GM19238 (cell line): ENCODE measurements around the gene ERCC6.

Source experiments
- DNase-seq: peaks from one replicate; pipeline ENCODE4 v3.0.0; 2011; ENCODE audit warnings: low spot score; ENCODE audit not compliant: insufficient read length

Gene ERCC6

DNA sequence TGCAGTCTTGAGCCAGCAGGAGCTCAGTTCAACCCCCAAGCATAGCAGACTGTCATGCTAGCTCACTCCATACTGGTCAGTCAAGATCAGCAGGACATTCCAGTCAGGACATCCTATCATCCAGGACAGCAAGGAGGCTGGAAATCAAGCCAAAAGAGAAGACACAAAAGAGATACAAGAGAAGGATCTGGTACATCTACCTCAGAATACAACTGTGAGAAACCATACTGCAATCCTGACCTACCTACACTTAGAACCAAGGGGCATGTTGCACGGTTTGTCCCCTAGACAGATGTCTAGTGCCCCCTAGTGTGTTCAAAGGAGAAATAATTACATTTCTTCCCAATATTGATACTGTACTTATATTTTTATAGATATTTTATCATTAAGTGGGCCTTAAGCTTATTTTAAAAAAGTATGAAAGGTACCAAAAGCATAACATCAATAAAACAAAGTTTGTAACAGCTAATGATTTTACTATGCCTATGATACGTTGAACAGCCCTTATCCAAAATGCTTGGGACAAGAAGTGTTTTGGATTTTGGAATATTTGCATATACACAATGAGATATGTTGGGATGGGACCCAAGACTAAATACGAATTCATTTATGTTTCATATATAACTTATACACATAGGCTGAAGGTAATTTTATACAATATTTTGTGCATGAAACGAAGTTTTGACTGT is 26.7 kb downstream of the ERCC6 start:
- DNase-seq = peak; percentile 7

DNA sequence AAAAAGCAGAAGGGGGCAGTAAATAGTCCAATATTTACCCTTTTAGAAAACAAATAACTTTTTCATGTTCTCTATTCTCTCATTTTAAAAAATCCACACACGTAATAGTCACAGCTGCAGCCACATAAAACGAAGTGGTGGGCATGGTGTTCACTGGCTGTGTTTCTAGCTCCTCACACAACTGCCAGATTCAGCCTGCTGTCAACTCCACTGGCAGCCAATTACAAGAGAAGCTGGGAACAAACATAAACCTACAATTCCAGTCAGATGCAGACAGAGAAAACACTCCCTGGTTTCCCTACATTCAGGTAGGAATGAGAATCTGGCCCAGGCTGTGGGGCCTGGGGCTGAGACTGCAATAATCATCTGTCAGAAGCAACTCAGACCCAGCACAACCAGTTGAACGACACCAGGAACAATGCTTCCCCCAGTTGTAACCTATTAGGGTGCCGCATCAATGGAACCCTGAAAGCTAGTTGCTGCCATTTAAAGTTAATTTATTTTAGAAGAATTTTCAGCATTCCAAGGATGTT is 29.1 kb downstream of the ERCC6 start:
- no peak for DNase-seq

DNA sequence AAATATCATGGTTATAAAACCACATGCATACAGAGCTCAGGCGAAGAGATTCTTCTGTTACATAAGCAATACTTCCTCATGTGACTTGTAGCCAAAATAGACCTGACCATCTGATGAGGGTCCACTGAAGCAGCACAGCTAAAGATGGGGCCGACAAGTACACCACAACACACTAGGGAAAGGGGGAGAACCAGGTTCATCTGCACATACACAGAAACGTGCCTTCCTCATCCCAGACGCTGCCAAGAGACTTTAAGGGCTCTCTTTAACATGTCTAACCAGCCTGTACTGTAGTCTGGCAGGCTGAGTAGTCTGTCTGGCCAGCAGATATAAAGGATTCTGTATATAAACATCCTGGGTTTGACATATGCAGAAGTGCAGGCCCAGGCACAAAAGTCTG is 30.3 kb downstream of the ERCC6 start:
- no peak for DNase-seq

DNA sequence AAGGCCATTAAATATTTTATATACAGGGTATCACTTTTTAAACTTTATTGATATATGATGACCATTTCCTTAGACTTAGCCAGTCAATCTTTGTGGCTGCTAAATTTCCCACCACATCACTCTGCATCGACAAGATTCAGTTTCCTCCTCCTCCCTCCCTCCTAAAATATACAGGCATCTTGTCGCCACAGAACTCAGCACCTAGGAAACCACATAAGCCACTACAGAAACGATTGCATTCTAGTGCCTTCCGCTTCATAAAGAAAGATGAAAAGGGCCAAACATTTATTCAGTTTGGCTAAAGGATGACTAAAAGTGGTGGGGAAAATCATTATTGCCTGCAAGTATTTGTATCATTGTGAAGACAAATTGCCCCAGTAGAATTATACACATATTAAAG is 30.7 kb downstream of the ERCC6 start:
- DNase-seq = no peak

DNA sequence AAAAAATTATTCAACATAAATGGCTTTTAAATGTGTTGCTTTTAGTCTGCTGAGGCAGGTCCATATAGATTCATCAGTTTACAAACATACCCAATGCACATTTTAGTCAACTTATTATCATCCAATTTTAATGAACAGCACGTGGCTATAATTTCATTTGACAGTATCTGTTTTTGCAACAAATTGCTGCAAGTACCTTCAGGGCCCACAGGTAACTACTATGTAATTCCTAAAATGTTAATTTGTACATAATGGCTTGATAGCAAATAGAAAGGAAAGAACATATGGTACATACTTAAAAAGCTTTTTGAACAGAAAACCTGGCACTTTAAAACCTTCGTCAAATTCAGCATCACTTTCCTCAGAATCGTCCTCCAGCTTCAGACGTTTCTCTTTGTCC is 33.3 kb downstream of the ERCC6 start:
- no peak for DNase-seq

DNA sequence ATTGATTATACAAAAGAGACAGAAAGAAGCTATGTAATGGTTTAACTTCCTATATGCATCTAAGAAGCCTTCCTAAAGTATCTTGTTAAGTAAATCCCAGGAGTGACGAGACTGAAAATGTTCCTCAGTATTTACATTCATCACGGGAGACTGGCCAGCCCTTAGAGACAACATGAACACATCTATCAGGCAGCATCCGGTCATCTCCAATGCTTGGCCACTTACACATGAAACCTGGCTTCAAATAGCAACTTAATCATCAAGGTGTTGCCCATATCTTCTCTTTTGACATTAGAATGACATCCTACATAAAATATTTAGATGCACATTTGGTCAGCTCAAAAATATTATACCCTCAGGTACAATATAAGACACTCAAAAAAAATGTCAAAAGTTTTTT is 33.8 kb downstream of the ERCC6 start:
- DNase-seq = no peak

DNA sequence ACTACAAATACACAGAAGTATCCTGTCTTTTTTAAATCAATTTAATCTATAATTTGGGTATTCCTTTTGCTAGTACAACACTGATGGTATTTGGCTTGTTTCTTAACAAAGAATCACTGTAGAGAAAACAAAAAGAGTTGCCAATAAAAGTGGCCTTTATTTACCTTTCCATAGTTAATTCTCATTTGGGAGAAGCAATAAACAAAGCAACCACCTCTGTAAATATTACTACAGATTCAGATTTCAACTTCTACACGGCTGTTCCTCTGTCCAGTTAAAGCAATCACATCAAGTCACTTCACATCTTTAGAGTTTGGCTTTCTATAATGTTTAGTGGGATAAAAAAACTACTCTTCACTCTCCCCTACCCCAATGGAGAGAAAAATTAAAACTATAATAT is 34.4 kb downstream of the ERCC6 start:
- DNase-seq = no peak

DNA sequence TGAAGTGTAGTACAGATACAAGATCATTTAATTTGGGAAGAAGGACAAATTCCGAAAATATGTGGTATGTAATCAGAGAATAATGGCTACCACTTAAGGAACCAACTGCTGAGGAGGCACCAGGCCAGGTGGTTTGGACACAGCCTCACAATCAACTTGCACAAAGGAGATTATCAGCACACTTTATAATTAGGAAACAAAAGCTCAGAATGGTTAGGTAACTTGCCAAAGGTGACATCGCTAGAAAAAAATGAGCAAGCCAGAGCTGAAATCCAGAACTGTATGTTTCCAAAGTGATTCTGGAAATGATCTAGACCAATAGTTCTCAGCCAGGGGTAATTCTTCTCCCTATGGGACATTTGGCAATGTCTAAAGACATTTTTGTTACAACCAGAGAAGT is 36.6 kb downstream of the ERCC6 start:
- no peak for DNase-seq

DNA sequence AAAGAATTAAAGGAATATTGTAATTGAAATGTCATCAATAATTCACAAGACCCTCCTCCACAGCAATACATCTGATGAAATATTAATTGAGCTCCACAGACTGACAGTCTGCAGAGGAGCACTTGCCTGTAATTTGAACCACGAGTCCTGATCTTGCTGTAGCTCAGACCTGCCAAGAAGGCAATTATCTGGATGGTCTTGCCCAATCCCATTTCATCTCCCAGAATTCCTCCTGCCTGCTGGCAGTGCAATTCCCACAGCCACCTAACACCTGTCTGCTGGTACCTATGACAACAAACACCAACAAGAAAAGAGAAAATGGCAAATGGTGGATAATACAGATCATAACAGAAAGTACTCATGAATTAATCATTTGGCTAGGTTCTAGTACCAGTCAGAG is 38.5 kb downstream of the ERCC6 start:
- no peak for DNase-seq

DNA sequence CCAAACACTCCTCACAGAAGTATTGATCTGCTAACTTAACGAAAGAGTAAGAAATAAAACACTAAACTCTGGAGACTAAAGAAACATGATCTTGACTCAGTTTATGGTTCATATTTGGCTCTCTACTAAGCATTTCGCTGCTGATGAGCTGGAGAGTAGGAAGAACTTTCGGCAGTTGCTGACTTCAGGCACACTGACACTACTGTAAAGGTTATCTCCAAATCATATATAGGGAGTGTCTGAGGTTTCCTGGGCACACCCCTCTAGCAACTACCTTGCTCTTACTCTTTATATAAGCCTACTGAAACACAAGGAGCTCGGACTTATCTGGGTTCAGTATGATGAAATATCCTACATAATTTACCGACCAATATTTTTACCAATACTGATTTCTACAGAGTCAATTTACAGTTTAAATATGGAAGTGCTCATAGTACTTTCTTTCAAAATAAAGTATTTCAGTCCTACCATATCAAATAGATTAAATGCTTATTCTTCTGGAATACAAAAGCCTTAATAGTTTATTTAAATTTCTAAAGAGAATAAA is 39.5 kb downstream of the ERCC6 start:
- DNase-seq = no peak

DNA sequence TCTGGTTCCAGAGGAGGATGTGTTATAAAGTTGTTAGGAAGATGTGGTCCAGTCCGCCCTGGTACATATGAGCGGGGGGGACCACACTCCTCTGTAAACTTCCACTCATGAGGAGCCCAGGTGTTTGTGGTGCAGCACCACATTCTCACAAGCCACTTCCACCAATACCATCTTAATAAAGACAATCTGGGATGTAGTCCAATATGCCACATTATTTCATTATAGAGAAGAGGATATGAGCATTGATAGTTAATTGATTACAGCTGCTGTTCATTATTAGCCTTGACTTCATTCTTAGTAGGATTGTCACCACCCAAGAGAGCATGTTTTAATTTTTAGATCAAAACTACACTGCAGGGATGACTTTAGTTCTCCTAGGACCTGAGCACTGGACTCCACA is 40.5 kb downstream of the ERCC6 start:
- DNase-seq = no peak

DNA sequence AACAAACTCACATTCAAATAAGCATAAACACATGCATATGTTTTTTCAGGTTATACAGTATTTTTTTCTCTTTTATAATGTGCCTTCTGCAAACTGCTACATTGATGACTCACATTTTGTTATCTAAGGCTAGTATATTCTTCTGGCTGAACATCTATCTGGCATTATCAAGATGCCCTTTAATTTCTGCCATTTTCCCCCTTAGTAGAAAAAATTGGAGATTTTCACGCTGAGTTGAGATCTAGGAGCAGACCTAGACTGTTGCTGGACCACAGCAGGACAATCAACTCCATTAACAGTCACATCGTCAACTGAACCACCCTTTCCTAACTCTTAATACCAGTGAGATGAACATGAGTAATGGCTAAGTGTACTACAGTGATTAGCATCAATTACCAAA is 41.6 kb downstream of the ERCC6 start:
- DNase-seq = no peak

DNA sequence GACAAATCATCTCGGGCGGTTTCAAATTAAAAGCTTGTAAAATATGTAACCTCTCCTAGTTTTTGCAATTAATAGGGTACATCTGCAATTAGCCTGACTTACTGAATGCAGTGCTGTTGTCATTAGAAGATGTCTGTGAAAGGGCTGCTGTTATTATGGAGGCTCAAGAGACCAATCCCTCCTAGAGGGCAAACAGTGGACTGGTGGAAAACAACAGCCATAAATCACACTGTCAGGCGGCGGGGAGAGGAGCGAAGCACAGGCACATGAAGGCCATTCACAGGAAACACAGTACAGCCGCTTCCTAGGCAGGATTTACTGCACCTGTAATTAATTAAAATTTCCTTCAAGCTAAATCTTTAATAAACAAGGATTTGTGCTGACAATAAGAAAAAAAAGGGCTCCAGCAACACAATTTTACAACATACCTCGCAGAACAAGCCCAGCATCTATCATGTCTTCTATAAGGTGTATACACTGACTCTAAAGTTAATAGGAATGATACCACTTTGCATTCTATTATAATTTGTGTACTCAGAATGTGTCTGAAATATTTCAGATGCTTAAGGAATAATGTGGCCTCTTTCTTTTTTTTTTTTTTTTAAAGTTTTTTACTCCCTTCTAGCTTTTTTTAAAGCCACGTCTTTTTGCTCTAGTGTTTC is 50.7 kb downstream of the ERCC6 start:
- no peak for DNase-seq

DNA sequence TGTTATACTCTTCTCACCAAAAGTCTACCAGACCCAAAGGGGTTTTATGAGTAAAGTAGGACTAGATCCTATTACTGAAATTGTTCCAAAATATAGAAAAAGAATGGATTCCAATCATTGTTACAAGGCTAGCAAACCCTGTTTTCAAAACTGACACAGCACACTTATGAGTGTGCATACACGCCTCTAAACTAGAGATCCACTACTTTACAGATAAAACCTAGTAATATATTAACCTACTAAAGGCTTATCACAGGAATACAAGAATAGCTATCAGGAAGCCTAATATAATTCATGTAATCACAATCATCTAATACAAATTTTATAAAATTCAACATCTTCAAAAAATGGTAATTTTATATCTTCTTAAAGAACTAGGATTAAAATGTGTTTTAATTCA is 52.2 kb downstream of the ERCC6 start:
- no peak for DNase-seq

DNA sequence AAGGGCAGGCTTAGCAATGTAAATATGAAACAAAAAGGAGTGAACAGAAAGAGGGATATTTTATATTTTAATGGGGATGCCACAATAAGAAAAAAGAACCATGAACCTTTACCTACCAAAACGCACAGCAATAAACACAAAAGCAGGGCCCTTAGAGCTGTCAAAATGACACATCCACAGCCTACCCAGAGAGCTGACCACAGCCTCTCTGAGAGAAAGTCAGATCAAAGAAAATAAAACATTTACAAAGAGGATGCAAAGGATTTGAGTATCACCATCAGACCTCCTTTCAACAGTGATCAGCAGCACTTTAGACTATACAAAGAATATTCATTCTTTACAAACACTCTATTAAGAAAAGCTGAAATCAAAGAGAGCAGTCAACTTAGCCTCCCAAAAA is 52.9 kb downstream of the ERCC6 start:
- no peak for DNase-seq

DNA sequence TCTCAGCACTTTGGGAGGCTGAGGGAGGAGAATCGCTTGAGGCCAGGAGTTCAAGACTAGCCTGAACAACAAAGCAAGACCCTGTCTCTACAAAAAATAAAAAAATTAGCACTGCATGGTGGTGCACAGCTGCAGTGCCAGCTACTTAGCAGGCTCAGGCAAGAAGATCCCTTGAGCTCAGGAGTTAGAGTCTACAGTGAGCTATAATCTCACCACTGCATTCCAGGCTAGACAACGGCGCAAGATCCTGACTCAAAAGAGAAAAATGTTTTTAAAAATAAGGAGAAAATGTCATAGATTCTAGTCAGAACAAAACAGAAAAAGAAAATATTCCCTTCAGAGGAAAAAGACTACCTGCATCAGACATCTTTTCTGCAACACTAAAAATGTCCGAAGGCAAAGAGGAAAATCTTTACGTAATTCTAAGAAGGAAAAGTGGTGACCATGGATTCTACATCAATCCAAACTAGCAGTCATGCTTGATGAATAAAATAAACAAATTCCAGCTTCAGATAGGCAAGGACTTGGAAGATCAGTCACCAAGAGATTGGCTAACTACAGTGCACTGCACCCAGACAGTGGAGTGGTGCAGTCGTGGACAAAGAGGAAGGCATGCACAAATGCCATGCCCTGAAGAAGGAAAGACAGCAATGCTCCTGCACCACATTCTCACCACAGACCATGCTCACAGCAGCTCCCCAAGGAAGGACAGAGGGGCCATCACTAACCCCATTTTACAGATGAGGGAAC is 54.3 kb downstream of the ERCC6 start:
- DNase-seq = no peak

DNA sequence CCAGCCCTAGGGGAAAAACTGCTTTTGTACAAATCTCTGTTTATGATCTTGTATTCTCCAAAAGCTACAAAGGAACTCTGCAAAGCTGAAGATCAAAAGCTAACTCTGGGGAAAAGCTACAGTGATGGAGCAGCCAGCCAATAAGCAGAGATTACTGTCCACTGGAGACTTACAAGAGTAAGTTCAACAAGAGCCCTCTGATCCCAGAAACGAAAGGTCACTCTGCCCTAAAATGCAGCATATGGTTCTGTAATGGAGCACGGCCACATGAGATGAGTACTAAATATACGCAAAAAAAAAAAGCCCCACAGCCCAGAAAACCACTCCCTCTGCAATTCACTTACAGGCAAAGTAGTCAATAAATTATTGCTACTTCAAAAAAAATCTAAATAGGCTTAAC is 60.1 kb downstream of the ERCC6 start:
- DNase-seq = no peak

DNA sequence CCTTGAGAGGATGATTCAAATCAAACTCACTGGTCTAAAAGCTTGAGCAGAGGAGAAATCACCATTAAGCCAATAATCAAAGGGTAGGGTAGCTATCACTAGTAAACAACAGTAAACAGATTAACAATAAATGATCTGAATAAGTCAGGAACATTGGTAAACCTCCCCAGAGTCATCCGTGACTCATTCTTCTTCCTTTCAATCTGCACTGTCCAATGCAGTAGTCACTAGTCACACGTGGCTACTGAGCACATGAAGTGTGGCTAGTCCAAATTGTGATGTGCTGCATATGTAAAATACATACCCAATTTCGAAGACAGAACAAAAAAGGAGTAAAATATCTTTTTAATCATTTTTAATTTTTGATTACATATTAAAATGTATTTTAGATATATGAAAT is 64.0 kb downstream of the ERCC6 start:
- DNase-seq = no peak

DNA sequence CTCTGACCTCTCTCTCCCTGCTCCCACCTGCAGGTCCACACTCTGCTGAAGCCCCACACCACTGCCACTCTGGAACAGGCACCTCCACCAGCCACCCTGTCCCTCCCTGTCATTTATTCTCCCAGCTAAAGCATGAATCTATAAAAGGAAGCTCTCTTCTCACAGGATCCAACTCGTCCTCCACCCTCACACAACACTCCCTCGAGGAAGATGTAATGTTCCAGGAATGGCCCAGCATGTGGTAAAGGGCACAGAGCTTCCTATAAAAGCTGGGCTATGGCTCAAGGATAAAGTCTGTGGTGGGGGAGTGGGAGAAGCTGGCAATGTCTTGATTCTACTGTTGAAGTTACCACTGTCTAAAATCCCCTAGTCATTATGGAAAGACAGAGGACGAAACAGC is 67.4 kb downstream of the ERCC6 start:
- DNase-seq = no peak

DNA sequence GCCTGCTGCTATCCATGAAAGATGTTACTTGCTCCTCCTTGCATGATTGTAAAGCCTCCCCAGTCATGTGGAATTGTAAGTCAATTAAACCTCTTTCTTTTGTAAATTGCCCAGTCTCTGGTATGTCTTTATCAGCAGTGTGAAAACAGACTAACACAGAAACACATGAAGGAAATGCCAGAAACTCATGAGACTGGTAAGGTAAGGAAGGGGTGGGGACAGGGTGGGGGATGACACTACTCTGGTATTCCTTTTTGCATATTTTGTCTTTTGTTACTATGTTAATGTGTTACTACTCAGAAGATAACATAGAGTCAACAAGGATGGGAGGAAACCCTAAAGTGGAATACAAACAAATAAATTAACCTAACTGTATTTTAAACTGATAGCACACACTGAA is 73.2 kb downstream of the ERCC6 start:
- DNase-seq = no peak
